Panc1 (cell line): ENCODE results near the gene PSMD6. TPM values are rescaled to one million over a fixed set of nuclear protein-coding genes. Genes with fewer than 3 reads are reported as not detected.

Experiments used
- ATAC-seq: fragments of 200-7000 bp; cut with Tn5 transposase; 2 replicates; pipeline ENCODE4 v1.9.1; 2020; ENCODE audit warnings: mild to moderate bottlenecking, moderate library complexity
- BruUV-seq: library from RNA; stranded (reverse); fragments of 400-500 nt; replicated peaks from 2 replicates; lab custom pipeline; 2021; lab: Mats Ljungman, UMichigan
- CTCF ChIA-PET: fragments of 300-600 bp; sonication (Branson Sonifier 250); formaldehyde crosslinking; loops from one replicate; lab custom pipeline; 2022; ENCODE audit warnings: antibody characterized with exemption; lab: Charles Lee
- POLR2A ChIA-PET: fragments of 300-600 bp; sonication (Branson Sonifier 250); formaldehyde crosslinking; loops from one replicate; lab custom pipeline; 2022; ENCODE audit warnings: antibody characterized with exemption; lab: Charles Lee
- DNase-seq: peaks from one replicate; pipeline ENCODE4 v3.0.0-alpha.2; 2010; ENCODE audit warnings: low read depth, low spot score
- H3K27ac ChIP-seq: 2 replicates; pipeline ENCODE4 v1.5.1; 2011; ENCODE audit warnings: mild to moderate bottlenecking, low read length, inconsistent platforms
- H3K27me3 ChIP-seq: fragments of 200-500 bp; sonication (Bioruptor generic); 2 replicates; pipeline ENCODE4 v1.6.0; 2014; ENCODE audit warnings: low read length, inconsistent platforms; ENCODE audit not compliant: control insufficient read depth, insufficient read depth
- H3K36me3 ChIP-seq: fragments of 200-500 bp; sonication (Bioruptor generic); 2 replicates; pipeline ENCODE4 v1.5.1; 2014; ENCODE audit warnings: inconsistent platforms, mild to moderate bottlenecking, low read length, moderate library complexity; ENCODE audit not compliant: control insufficient read depth, insufficient read depth
- H3K4me1 ChIP-seq: 2 replicates; pipeline ENCODE4 v1.5.1; 2011; ENCODE audit warnings: inconsistent platforms, mild to moderate bottlenecking, low read length, moderate library complexity; ENCODE audit not compliant: control insufficient read depth, insufficient read depth
- H3K4me3 ChIP-seq, 2 experiments: 2 replicates each; pipeline ENCODE4 v1.5.1; 2011 to 2012; ENCODE audit warnings: low read depth in 2 of 2, low read length in 2 of 2, mild to moderate bottlenecking in 2 of 2, inconsistent platforms in 1 of 2, moderate library complexity in 1 of 2
- H3K9me3 ChIP-seq: fragments of 200-500 bp; sonication (Bioruptor generic); 2 replicates; pipeline ENCODE4 v1.5.1; 2014; ENCODE audit warnings: low read depth, mild to moderate bottlenecking, inconsistent platforms, low read length, moderate library complexity; ENCODE audit not compliant: control insufficient read depth, insufficient read depth
- CTCF ChIP-seq: fragments of 450-650 bp; IDR thresholded peaks from 2 replicates; pipeline ENCODE4 v1.5.1; 2017; ENCODE audit warnings: mild to moderate bottlenecking
- POLR2AphosphoS5 ChIP-seq: IDR thresholded peaks from 2 replicates; pipeline ENCODE4 v1.6.1; 2012; ENCODE audit warnings: mild to moderate bottlenecking, low read depth, low read length, moderate library complexity
- SIN3A ChIP-seq: IDR thresholded peaks from 2 replicates; pipeline ENCODE4 v1.6.1; 2012; ENCODE audit warnings: low read depth, mild to moderate bottlenecking, low read length, moderate library complexity, borderline replicate concordance; ENCODE audit not compliant: insufficient read depth
- TCF7L2 ChIP-seq: IDR thresholded peaks from 2 replicates; pipeline ENCODE4 v1.6.1; 2011; ENCODE audit warnings: mild to moderate bottlenecking, low read depth, low read length, inconsistent platforms
- in situ Hi-C: cut with HindIII; loops from 2 replicates; pipeline ENCODE4 v1.10.0; 2016; ENCODE audit warnings: low sequenced_read_pairs, low pct_unique_long_range_greater_than_20kb
- intact Hi-C: fragments of 100-400 bp; cut with micrococcal nuclease; formaldehyde crosslinking; loops from one replicate; pipeline ENCODE4 v1.10.0; 2022; ENCODE audit not compliant: unreplicated experiment
- total RNA-seq: library from RNA; stranded (reverse); gene quantifications from one replicate; pipeline ENCODE4 v1.2.1, GENCODE V29; 2021; ENCODE audit not compliant: unreplicated experiment
- TF ChIP-seq, protein P1 (sequence below), 2 experiments: IDR thresholded peaks; 2 replicates each; pipeline ENCODE4 v1.6.1; 2011 to 2012; ENCODE audit warnings: low read depth in 2 of 2, control low read depth in 1 of 2, low read length in 1 of 2, mild to moderate bottlenecking in 1 of 2, moderate library complexity in 1 of 2; ENCODE audit not compliant: insufficient read depth in 1 of 2

PSMD6 gene
- total RNA-seq, 1 experiment from 2014 or later = 55.6 TPM

- intact Hi-C loops (no loop called here), in situ Hi-C loops (no loop called here)
- Histone ChIP-seq H3K4me1 (no peaks in the 10 kb centered on the region), H3K27me3 (no peaks in the 10 kb centered on the region), H3K4me3 (no peak overlapping the region), H3K27ac (no peak overlapping the region), H3K9me3 (no peaks in the 10 kb centered on the region), H3K36me3 (no peaks in the 10 kb centered on the region)
- ChIA-PET POLR2A (no interaction called here), CTCF (no interaction called here)
- DNase-seq (no peak), ATAC-seq (no peak)
- TF ChIP-seq POLR2AphosphoS5 = no peak
- no peak for TF ChIP-seq SIN3A
- TF ChIP-seq TCF7L2 = no peak
- TF ChIP-seq, protein P1, sequence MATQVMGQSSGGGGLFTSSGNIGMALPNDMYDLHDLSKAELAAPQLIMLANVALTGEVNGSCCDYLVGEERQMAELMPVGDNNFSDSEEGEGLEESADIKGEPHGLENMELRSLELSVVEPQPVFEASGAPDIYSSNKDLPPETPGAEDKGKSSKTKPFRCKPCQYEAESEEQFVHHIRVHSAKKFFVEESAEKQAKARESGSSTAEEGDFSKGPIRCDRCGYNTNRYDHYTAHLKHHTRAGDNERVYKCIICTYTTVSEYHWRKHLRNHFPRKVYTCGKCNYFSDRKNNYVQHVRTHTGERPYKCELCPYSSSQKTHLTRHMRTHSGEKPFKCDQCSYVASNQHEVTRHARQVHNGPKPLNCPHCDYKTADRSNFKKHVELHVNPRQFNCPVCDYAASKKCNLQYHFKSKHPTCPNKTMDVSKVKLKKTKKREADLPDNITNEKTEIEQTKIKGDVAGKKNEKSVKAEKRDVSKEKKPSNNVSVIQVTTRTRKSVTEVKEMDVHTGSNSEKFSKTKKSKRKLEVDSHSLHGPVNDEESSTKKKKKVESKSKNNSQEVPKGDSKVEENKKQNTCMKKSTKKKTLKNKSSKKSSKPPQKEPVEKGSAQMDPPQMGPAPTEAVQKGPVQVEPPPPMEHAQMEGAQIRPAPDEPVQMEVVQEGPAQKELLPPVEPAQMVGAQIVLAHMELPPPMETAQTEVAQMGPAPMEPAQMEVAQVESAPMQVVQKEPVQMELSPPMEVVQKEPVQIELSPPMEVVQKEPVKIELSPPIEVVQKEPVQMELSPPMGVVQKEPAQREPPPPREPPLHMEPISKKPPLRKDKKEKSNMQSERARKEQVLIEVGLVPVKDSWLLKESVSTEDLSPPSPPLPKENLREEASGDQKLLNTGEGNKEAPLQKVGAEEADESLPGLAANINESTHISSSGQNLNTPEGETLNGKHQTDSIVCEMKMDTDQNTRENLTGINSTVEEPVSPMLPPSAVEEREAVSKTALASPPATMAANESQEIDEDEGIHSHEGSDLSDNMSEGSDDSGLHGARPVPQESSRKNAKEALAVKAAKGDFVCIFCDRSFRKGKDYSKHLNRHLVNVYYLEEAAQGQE (IDR thresholded peaks at IDR 0.05; ENCODE audit: insufficient read depth in 1 of 2, low read depth in 2 of 2, low read length in 1 of 2) = no peak
- TF ChIP-seq CTCF = no peak
- no TSS peak for BruUV-seq
These were observed 13.8 kb upstream of the PSMD6 start for GRCh38 chr3:64037084-64037483.

DNA sequence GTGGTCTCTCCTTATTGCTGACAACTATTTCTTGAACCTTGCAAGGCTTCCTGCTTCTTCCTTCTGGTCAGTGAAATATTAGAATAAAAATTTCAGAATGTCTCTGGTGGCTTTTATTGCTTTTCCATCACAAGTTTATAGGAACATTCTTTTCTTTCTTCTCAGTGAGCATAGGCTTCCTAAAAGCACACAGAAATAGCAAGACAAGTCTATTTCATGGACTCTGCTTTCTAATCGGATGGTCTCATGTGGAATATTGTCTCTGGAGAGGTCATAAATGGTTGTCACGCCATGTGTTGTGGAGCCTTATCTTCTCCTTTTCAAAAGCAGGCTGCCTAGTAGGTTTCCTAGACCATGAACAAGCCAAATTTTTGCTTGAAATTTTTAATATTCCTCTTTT lies 9.8 kb upstream of the PSMD6 start:
- no peak overlapping the region for H3K4me3 ChIP-seq
- H3K4me1 ChIP-seq = no peaks in the 10 kb centered on the region
- intact Hi-C loops = no loop called here
- DNase-seq = no peak
- CTCF ChIA-PET = no interaction called here
- H3K27me3 ChIP-seq = no peaks in the 10 kb centered on the region
- in situ Hi-C loops = no loop called here
- H3K9me3 ChIP-seq = no peaks in the 10 kb centered on the region
- no peak for ATAC-seq
- TF ChIP-seq SIN3A (no peak), POLR2AphosphoS5 (no peak), CTCF (no peak), TCF7L2 (no peak)
- TF ChIP-seq, protein P1 (IDR thresholded peaks at IDR 0.05; ENCODE audit: insufficient read depth in 1 of 2, low read depth in 2 of 2, low read length in 1 of 2) = no peak
- POLR2A ChIA-PET = no interaction called here
- no peak overlapping the region for H3K27ac ChIP-seq
- BruUV-seq = no TSS peak
- no peaks in the 10 kb centered on the region for H3K36me3 ChIP-seq
